DMS114 treated with DMSO at 0.1 percent for 48 hours (cell line): Measurements from ENCODE around the gene FSCN2.

Experiments used
- DNase-seq: peaks from one replicate; lab custom pipeline; 2025; ENCODE audit not compliant: unreplicated experiment; lab: John Stamatoyannopoulos, UW

The FSCN2 gene, protein sequence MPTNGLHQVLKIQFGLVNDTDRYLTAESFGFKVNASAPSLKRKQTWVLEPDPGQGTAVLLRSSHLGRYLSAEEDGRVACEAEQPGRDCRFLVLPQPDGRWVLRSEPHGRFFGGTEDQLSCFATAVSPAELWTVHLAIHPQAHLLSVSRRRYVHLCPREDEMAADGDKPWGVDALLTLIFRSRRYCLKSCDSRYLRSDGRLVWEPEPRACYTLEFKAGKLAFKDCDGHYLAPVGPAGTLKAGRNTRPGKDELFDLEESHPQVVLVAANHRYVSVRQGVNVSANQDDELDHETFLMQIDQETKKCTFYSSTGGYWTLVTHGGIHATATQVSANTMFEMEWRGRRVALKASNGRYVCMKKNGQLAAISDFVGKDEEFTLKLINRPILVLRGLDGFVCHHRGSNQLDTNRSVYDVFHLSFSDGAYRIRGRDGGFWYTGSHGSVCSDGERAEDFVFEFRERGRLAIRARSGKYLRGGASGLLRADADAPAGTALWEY

DNA sequence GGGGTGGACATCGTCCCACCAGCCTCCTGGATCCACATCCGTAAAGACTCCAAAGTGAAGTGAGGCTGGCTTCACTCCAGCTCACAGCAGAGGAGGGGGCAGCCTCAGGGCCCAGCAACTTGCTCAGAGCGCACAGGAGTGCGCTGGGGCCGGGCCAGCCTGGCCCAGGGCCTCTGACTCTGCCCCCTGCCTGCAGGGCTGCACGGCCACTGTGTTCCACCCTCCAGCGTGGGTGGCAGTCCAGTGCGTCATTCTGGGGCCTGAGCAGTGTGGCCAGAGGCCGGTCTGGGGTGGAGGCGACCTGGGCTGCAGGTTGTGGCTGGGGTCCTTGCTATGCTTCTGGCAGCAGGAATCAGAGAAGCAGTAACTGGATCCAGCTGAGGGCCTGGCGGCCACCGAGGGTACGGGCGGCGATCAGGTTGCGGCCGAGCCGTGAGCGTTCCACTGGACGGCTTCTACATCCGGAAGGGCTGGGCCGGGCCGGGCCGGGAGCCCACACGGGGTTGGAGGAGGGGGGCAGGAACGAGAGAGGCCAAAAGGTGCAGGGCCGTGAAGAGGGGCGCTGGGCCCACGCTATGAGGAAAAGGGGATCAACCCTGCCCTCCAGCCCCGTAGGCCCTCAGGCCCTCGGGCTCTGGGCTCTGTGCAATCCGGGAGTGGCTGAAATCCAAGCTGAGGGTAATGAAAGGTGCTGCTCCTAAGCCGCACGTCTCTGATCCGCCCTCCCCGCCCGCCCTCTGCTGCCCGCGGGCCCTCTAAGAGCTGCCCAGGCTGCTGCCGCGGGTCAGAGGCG, at the start of gene FSCN2:
Gene FSCN2, plus strand, starts transcription at position 787 of the 793 bp plus-strand sequence. CDS start 155 bp downstream, outside the sequence.
- no peak for DNase-seq

DNA sequence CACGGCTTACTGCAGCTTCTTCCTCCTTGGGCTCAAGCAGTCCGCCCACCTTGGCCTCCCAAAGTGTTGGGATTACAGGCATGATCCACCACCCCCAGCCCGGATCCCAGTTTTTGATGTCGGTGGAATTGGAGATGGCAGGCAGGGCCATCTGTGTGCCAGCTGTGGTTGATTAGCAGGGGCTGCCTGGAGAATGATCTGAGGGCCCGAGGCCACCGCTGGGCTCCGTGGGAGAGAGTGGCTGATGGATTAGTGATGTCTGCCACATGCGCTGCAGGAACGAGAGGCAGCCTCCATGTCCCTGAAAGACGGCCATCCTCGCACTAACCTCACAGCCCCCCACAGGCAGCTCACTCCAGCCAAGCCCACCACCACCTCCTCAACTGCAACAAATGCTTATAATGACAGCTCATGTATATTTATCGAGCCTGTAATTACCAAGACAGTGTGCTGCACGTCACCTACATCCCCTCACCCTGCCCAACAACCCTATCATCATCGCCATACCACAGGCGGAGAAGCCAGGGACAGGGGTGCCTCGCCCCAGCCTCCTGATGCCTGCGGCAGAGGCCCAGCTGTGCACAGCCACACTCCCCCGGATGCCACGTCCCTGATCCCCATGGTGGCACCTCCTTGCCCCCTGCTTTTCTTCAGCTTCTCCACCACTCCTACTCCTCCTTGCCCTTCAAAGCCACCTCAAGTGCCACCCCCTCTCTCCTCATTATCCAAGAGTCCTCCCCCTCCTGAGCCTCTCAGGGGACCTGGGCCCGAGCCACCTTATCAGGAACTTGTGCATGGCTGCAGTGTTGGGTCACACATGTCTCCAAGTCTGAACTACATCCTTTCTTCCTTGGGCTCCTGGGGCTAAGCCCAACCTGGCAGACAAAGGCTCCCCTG, 48.8 kb upstream of the FSCN2 start:
- no peak for DNase-seq

DNA sequence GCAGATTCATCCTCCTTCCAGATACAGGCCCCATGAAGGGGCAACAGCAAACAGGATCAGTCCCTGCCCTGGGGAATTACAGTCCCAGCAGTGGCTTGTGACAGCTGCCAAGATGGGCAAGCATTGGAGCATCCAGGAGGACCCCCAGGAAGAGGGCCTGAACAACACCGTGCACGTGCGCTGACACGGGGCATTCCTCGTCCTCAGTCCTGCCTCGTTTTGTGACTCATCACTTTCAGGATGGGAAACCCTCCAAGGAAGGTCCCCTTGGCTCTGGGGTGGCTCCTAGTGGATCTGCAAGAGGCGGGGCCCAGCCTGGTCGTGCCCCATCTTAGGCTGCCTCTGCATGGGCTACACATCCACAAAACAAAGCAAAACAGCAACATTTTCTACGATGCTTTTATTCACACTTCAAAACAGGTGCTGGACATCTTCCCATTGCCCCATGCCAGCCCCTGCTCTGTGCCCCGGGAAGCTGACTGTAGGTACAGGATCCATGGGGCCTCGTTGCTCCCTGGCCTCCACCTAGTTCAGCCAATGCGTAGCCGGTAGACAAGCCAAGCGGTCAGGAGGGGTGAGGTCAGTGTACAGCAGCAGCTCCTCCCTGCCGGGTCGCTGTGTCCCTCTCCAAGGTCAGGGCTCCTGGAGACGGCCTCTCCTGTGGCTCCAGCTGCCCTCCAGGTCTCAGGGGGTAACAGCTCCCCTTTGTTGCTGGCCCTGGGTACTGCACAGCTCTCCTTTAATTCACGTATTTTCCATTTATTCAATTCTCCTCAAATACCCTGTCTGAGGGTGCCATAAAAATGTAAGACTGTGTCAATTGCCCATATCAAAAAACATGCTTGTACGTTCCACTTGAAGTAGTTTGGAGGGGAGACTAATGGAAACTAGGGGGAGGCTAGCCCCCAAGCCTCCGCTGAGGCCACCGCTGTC, 47.8 kb upstream of the FSCN2 start:
- no peak for DNase-seq

DNA sequence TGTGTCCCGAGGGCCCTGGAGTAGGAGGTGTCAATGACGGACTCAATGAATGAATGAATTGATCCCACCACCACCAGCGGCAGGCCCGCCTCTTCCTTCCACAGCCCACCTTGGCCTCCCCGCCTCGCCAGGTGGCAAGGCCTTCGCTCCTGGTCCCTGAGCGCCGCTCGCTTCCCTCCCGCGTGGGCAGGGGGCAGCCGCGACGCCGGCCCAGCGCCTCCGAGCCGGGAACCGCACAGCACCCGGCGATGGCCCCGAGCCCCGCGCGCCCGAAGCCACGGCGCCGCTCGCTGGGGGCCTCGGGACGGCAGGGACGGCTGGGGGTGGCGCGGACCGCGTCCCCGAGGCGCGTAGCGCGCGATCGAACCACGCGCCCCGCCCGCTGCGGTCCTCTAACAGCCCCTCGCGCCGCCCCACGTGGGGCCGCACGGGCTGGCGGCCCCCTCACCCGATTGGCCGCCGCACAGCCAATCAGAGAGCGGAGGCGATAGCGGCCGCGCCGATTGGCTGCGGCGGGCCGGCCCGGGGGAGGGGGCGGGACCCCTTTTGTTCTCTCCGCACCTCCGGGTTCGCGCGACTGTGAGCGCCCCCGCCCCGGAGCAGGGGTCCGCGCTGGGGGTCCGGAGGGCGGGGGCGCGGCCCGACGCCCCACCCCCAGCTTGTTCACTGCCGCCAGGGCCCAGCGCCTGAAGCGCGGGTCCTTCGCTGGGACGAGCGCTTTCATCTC, 46.9 kb upstream of the FSCN2 start:
- DNase-seq = no peak

DNA sequence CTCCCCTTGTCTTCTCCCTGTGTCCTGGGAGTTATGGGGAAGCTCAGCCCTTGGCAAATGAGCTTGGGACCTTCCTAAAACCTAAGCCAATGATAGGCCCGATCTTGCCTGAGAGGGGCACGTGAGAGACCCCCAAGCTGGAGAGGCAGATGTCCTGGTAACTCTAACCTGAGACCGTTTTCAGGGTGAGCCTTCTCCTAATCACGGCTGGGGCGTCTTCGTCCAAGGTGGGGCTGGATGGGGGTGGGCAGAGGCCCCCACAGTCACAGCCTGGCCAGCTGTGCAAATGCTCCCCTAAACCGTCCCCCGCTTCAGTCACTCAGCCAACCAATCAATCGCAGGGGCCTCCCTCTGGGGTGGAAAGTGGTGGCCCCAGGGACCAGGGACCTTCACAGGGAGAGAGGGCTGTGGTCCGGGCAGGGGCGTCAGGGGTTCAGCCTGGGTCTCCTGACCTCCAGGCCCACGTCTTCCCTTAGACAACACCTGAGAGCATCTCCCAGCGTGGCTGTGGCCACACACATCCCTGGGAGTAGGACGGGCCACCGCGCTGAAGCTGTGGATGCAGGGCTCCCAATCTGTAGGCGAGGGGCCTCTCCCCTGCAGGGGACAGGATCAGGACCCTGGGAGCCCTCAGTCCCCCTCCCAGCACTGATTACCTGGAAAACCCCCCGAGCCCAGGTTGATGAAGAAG, 46.2 kb upstream of the FSCN2 start:
- DNase-seq = no peak

DNA sequence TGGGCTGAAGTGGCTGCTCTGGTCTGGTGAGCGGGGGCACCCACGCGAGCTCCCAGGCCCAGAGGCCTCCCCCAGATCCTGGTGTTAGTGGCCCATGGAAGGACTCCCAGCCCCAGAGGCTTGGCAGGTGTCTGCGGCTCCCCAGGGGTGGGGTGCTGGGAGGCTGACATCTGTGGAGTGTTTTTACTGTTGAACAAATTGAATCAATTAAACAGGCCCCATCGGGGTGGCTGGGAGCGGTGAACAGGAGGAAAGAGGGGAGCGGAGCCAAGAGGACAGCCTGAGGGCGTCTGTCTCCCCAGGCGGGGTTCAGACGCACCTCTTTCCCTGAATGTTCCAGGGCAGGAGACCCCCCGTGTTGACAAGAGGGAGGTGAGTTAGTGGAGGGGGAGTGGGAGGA, 45.5 kb upstream of the FSCN2 start:
- no peak for DNase-seq

DNA sequence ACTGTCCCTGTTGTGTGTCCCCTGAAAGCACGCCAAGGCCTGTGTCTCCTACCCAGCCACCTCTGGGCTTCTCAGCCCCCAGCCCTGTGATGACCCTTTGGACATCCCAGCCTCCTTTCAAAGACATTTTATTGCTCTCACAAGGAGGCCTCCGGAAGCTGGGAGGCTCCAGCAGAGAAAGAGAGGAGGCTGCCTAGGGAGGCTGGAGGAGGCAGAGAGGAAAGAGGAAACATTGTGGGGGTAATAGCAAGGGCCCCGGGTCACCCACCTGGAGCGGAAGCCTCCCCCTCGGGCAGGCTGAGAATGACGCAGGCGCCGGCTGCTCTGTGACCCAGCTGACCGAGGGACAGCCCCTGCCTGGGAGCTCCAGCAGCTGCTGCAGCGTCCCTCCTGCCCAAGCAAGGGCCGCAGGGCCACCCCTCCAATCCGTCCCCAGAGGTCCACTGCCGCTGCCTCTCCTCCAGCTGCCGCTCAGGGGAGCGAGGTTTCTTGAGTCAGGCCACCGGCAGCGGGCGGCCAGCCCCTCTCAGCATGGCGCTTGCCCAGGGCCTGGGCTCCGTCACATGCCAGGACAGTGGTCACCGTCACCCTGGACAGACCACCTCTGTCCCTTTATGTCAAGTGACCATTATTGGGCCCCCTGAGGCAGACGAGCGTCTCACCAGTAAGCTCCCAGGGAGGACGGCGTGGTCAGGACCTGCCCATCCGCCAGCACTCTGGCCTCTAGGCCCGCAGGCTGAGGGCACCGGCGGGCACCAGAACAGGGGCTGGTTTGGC, 44.9 kb upstream of the FSCN2 start:
- no peak for DNase-seq

DNA sequence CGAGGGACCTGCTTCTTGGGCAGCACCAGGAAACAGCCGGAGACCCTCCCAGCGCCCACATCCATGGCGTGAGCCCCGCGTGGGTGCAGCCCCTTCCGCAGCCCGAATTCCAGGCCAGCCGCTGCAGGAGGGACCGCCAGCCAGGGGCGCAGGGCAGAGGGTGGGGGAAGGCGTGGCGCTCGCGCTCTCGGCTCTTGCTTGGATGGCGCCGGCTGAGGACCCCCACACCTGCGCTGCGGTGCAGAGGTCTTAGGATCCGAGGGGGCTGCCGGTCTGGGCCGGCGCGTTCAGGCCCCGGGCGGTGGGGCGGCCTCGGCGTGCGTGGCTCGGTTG, 44.3 kb upstream of the FSCN2 start:
- no peak for DNase-seq

DNA sequence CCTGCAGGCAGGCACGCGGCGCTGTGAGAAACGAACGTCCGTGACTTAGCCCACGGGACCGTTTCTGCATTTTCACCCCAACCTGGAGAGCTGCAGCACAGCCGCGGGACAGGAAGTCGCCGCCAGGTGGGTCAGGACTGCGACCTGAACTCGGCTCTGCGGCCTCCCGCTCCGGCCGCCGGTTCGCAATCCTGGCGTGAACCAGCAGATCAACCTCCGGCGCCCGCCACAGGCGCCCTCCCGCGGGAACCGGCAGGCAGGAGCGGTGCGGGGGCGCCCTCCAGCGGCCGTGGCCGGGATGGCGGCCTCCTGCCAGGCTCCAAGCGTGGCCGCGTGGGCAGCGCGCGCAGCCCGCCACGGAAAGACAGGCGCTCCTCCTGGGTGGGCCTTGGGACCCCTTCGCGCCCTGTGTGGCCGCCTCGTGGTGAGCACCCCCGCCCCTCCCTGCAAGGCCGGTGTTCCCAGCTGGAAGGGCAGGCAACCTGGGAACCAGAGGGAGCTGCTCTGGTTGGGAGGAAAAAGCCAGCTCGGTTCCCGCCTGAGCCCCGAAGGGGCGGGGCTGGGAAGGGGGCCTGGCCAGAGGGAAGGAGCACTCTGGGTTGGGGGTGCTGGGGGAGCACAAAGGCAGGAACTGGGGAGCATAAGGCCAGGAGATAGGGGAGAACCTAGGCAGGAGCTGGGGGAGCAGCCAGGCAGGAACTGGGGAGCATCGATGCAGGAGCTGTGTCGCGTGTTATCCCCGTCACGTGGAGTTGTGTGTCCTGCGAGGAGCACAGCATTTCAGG, 43.8 kb upstream of the FSCN2 start:
- peak; percentile 56 for DNase-seq

DNA sequence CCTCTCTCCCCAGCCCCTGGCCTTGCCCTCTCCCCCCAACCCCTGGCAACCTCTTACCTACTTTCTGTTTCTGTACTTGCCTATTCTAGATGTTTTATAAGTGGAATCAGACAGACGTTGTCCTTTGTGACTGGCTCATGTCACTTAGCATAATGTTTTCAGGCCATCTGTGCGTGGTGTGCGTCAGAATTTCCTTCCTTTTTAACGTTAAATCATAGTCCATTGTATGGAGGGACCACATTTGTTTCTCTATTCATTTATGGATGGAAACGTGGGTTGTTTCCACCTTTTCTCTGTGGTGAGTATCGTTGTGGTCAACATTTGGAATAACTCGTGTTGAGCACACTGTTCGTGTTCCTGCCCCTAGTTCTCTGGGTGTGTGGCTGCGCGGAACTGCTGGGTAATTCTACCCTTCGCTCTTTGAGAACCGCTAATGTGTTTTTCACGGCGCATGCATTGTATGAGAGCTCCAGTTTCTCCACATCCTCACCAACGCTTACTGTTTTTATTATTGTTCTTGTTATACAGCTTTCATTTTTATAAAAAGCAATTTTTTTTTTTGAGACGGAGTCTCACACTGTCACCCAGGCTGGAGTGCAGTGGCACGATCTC, 41.9 kb upstream of the FSCN2 start:
- no peak for DNase-seq

DNA sequence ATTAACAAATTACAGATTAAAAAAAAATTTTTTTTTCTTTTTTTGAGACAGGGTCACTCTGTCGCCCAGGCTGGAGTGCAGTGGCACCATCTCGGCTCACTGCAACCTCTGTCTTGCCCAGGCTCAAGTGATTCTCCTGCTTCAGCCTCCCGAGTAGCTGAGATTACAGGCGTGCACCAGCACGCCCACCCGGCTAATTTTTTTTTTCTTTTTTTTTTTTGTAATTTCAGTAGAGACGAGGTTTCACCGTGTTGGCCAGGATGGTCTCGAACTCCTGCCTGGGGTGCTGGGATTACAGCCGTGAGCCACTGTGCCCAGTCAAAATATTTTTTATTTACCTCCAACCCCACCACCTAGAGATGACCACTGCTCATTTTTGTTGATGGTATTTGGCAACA, 41.1 kb upstream of the FSCN2 start:
- DNase-seq = no peak

DNA sequence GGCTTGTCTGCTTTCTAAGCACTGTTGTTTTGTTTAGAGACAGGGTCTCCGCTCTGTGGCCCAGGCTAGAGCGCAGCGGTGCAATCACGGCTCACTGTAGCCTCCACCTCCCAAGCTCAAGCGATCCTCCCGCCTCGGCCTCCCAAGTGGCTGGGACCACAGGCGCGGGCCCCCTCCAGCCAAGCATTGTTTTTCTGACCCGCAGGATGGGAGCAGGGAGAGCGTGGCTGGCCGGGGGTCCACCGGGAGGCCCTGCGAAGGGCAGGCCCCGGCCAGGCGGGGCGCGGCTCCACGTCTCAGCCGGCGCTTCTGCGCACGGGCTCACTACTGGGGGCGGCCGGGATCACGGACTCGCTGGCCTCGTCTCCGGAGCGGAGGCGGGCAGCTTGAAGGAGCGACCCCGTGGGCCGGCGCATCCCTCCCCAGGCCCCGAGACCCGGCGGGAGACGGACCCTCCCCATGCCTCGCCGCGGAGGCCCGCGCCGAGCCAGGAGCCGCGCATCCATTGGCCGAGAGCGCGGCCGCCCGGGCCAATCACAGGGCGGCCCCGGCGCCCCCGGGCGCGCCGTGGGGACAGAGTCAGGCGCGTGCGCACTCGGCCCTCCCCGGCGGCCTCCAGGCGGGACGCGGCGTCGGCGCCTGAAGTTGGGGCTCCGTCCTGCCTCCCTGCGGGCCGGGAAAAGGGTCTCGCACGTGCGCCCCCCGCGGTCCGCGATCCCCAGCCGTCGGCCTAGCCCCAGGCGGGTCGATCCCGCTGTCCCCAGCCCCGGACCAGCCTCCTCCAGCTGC, 40.5 kb upstream of the FSCN2 start:
- no peak for DNase-seq

DNA sequence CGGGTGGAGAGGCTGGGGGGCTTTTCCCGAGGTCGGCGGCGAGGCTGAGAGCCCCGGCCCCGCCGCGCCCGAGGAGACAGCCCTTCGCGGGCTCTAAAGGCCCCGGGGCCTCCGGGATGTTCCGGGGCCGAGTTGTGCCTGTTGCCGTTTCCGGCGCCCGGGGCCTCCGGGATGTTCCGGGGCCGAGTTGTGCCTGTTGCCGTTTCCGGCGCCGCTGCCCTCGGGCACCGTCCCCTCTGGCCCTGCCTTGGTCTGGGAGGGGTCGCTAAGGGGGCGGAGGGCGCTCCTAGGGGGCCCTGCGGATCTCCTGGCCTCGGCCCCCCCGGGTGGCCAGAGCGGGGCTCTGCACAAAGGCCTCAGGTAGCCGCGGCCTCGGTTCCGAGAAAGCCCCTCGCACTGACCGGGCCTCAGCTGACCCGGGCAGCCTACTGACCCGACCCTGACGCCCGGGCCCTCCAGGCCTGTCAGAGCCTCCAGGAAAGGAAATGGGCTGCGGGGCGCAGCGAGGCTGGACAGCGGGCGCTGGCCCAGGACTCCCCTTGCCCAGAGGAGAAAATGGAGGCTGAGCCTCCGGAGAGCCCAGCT, 39.8 kb upstream of the FSCN2 start:
- no peak for DNase-seq

DNA sequence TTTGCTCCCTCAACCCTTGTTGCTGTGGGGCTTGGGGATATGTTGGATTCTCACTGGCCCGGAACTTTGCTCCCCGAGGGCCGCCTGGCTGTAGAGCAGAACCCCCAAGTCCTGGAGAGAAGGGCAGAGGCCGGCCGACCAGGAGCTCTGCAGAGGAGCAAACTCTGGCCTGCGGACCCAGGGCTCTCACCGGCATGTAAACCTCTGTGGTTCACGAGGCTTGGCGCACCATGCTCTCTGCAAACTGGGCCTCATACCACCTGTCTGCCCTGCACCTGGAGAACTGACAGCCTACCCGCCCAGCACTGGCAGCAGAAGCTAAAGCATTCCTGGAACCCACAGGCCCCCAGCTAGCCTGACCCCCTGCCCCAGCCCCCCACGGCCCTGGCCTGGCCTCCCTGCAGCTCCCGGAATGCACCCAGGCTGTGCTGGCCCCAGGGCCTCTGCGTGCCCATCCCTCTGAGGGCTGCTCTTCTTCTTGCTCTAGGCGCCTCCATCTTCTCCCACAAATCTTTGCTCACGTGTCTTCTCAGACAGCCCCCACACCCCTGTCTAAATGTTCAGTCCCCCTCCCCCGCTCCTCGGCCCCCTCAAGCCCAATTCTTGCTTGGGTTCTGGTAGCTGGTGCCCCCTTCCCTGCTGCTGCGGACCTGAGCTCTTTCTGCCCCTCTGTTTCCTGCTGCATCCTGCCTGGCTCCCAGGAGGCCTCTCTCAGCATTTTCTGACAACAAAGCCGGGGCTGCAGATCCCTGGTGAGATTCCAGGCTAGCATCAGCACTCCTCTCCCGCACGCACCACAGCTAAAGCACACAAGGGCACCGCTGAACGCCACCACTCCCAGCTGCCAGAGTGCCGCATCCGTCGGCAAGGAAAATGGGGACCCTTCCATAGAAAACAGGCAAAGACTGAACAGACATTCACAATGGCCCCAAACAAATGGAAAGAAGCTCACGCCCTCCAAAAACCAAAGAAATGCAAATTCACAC, 38.9 kb upstream of the FSCN2 start:
- DNase-seq = no peak
